Epithelial cell of esophagus (primary cell): ENCODE results near the gene TBC1D9B.

Source experiments
- DNase-seq: peaks from one replicate; pipeline ENCODE4 v3.0.0; 2010; ENCODE audit warnings: low read depth
- H3K4me3 ChIP-seq: 2 replicates; pipeline ENCODE4 v1.5.1; 2011; ENCODE audit warnings: mild to moderate bottlenecking, low read length, control low read depth
- CTCF ChIP-seq: IDR thresholded peaks from 2 replicates; pipeline ENCODE4 v1.5.1; 2011; ENCODE audit warnings: low read depth, mild to moderate bottlenecking, low read length, control low read depth, inconsistent platforms; ENCODE audit not compliant: insufficient read depth; ENCODE audit errors: missing control alignments

Gene TBC1D9B

GRCh38 chr5:179858586-179859427 is 48.9 kb downstream of the TBC1D9B start, which contains the start of gene MRNIP:
TSS of gene MRNIP (minus strand) at chr5:179858817. CDS start at chr5:179858796, 21 bp downstream.
- peak; percentile 97 for DNase-seq
- no peak for TF ChIP-seq CTCF
- H3K4me3 ChIP-seq: peak within 1 kb of the TSS; percentile 94

- TF ChIP-seq CTCF: no peak
- H3K4me3 ChIP-seq: peak overlapping the region; percentile 94
- peak; percentile 52 for DNase-seq
Observed at GRCh38 chr5:179858241-179858585, 49.5 kb downstream of the TBC1D9B start.

- TF ChIP-seq CTCF: no peak
- no peak for DNase-seq
- H3K4me3 ChIP-seq: no peak overlapping the region
Observed at GRCh38 chr5:179854356-179854755, 53.3 kb downstream of the TBC1D9B start.

- TF ChIP-seq CTCF: no peak
- no peak overlapping the region for H3K4me3 ChIP-seq
- no peak for DNase-seq
Observed at GRCh38 chr5:179852993-179853547, 54.6 kb downstream of the TBC1D9B start.

- H3K4me3 ChIP-seq: no peak overlapping the region
- no peak for DNase-seq
- no peak for TF ChIP-seq CTCF
Observed at GRCh38 chr5:179841621-179842020, 66.1 kb downstream of the TBC1D9B start.

GRCh38 chr5:179840766-179841165 is 66.9 kb downstream of the TBC1D9B start:
- no peak for DNase-seq
- H3K4me3 ChIP-seq: no peak overlapping the region
- TF ChIP-seq CTCF: no peak
